Fibroblast of the aortic adventitia (primary cell): ENCODE data around the gene NUP188. TPM values are rescaled to one million over a fixed set of nuclear protein-coding genes. Genes with fewer than 3 reads are reported as not detected.
A peak's percentile ranks its signal among the peaks of the same experiment; 100 is the strongest.

Source experiments
- DNase-seq: peaks from one replicate; pipeline ENCODE4 v3.0.0-alpha.2; 2010; ENCODE audit warnings: low read depth
- H3K4me3 ChIP-seq: 2 replicates; pipeline ENCODE4 v1.5.1; 2011; ENCODE audit warnings: low read depth, mild to moderate bottlenecking, control low read depth, low read length, moderate library complexity
- CTCF ChIP-seq: IDR thresholded peaks from 2 replicates; pipeline ENCODE4 v1.5.1; 2011; ENCODE audit warnings: mild to moderate bottlenecking, low read length, control low read depth, inconsistent platforms; ENCODE audit not compliant: insufficient read depth
- total RNA-seq: library from RNA; depleted of rRNA; stranded (reverse); fragments of >200 nt; gene quantifications from 2 replicates; pipeline ENCODE4 v1.2.3, GENCODE V29; 2012; ENCODE audit warnings: low replicate concordance

NUP188 gene
- total RNA-seq, 1 donor: 69.1 TPM

GRCh38 chr9:129036241-129036922, 88.9 kb downstream of the NUP188 start, which contains the start of gene MIGA2:
Gene MIGA2, plus strand, starts transcription at chr9:129036626. Its CDS starts 3,969 bp downstream, at chr9:129040595.
- no peak for TF ChIP-seq CTCF
- DNase-seq: peak; percentile 99

GRCh38 chr9:129036923-129037766, 89.6 kb downstream of the NUP188 start:
- H3K4me3 ChIP-seq: peak overlapping the region; percentile 96
- DNase-seq: no peak
- no peak for TF ChIP-seq CTCF

More at GRCh38 chr9:129036241-129036922, 88.9 kb downstream of the NUP188 start, which contains the start of gene MIGA2:
- H3K4me3 ChIP-seq: peak within 1 kb of the TSS; percentile 96

GRCh38 chr9:129037767-129038098, 90.2 kb downstream of the NUP188 start:
- no peak for DNase-seq
- H3K4me3 ChIP-seq: peak overlapping the region; percentile 96
- TF ChIP-seq CTCF: no peak

- TF ChIP-seq CTCF: no peak
- peak overlapping the region; percentile 96 for H3K4me3 ChIP-seq
- DNase-seq: no peak
Measured at GRCh38 chr9:129038109-129038852, 90.8 kb downstream of the NUP188 start.

GRCh38 chr9:129040113-129040643, 92.7 kb downstream of the NUP188 start:
- no peak for TF ChIP-seq CTCF
- DNase-seq: no peak
- H3K4me3 ChIP-seq: no peak overlapping the region

- TF ChIP-seq CTCF: no peak
Measured at GRCh38 chr9:129042016-129042415, 94.5 kb downstream of the NUP188 start.

More at GRCh38 chr9:129042016-129042415, 94.5 kb downstream of the NUP188 start:
- H3K4me3 ChIP-seq: no peak overlapping the region
- DNase-seq: no peak
